Right lobe of liver (tissue), 4 donors: Measurements from ENCODE around the gene BCAP29.

ENCODE experiments used
- CTCF ChIP-seq, 4 donors: fragments of 200-600 bp in 3 of 4; fragments of 450-650 bp in 1 of 4; IDR thresholded peaks; one replicate each; pipeline versions ENCODE4 v1.5.1 to v1.8.0; 2016 to 2022; ENCODE audit warnings: antibody characterized with exemption in 4 of 4, mild to moderate bottlenecking in 2 of 4
- POLR2A ChIP-seq: fragments of 450-650 bp; IDR thresholded peaks from one replicate; pipeline ENCODE4 v1.6.1; 2017; ENCODE audit warnings: antibody characterized with exemption, mild to moderate bottlenecking
- donor health status: DM: no; HTN: no; CAD: no.
- donor health status: DM: no; HTN: no; CAD: no.
- donor health status: DM: no; HTN: yes; CAD: no.

- TF ChIP-seq CTCF (IDR thresholded peaks at IDR 0.05) (no peak), POLR2A (no peak)
Observed at GRCh38 chr7:107582875-107583274, 2.8 kb downstream of the BCAP29 start.
